ENCODE data around the gene MESP1.

The MESP1 gene

DNA sequence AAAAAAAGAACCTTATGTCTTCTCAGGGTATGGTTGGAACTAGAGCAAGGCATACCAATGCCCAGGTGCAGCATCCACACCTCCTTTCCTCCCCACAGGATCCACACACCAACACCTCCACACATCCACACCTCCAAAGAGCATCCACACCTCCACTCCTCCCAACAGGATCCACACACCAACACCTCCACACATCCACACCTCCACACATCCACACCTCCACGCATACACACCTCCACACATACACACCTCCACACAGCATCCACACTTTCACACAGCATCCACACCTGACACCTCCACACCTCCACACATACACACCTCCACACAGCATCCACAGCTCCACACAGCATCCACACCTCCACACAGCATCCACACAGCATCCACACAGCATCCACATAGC, 5.3 kb downstream of the MESP1 start:
- TF ChIP-seq, protein P1, sequence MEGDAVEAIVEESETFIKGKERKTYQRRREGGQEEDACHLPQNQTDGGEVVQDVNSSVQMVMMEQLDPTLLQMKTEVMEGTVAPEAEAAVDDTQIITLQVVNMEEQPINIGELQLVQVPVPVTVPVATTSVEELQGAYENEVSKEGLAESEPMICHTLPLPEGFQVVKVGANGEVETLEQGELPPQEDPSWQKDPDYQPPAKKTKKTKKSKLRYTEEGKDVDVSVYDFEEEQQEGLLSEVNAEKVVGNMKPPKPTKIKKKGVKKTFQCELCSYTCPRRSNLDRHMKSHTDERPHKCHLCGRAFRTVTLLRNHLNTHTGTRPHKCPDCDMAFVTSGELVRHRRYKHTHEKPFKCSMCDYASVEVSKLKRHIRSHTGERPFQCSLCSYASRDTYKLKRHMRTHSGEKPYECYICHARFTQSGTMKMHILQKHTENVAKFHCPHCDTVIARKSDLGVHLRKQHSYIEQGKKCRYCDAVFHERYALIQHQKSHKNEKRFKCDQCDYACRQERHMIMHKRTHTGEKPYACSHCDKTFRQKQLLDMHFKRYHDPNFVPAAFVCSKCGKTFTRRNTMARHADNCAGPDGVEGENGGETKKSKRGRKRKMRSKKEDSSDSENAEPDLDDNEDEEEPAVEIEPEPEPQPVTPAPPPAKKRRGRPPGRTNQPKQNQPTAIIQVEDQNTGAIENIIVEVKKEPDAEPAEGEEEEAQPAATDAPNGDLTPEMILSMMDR (conservative IDR thresholded peaks at IDR 0.05) = no peak
- H3K27ac ChIP-seq = peak overlapping the region; percentile 100

DNA sequence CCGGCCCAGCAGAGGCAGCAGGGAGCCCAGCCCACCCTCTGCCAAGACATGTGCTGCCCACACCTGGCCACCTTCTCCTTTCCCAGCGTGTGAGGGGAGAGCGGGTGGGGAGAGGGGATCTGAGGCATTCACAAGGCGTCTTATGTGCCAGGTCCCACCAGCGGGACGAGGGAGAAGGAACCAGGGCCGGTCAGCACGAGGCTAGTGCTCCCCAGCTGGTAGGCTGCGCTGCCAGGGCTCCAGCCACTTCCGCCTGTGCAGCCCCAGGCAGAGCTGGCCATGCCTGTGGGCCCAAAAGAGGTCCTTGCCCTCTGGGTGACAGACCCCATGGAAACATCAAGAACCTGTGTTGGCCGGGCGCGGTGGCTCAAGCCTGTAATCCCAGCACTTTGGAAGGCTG, 5.9 kb downstream of the MESP1 start:
- H3K27ac ChIP-seq = peak overlapping the region; percentile 100
- TF ChIP-seq, protein P1 (conservative IDR thresholded peaks at IDR 0.05) = no peak

DNA sequence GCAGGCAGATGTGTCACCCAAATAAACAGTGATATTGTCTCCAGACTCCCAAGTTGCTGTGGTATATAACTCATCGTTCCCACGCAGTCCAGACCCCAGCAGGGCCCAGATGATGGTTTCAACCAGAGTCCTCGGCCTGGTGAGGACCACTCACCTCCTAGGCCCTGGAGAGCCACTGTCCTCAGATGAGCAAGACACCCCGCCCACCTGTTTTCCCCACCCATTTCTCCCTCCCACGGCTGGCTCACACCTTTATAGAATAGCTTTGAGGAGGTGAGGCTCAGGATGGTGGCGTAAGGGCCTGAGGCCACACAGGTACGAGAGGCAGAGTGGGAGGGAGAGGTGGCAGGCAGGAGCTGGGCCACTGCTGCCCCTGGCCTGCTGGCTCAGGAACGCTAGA, 7.5 kb downstream of the MESP1 start:
- peak overlapping the region; percentile 100 for H3K27ac ChIP-seq
- TF ChIP-seq, protein P1 (conservative IDR thresholded peaks at IDR 0.05) = no peak

DNA sequence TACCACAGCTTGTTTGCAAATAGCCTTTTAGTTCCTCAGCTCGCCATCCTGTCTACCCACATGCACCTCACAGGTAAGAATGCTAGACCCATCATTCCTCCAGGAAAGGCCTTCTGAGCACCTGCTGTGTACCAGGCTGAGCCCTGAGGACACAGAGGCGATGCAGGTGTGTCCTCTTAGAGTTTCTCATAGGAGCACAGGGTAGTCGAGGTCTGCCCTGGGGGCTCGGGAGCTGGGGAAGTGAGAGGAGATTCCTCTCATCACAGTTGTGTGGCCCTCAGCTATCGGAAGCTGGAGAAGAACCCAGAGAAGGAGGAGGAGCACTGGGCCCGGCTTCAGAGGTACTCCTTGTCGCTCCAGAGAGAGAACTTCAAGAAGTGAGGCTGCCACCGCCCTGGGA, 8.0 kb downstream of the MESP1 start:
- TF ChIP-seq, protein P1 (conservative IDR thresholded peaks at IDR 0.05) = no peak
- peak overlapping the region; percentile 100 for H3K27ac ChIP-seq

DNA sequence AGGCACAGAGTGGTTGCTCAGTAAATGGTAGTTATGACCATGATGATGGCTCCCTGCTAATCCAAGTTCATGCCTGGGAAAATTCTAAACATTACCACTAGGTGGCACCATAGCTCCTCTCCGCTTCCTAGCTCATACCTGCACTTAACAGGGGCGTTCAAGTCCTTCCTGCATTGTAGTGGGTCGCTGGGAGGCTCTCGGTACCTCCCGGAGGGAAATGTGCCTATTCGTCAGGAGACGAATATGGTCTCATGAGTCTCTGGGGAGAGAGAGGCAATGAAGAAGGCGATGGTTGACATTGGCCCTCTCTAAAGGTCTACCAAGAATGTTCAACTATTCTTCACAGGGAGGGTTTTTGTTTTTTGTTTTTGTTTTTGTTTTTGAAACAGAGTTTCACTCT, 10.9 kb downstream of the MESP1 start:
- peak overlapping the region; percentile 100 for H3K27ac ChIP-seq
- TF ChIP-seq, protein P1 (conservative IDR thresholded peaks at IDR 0.05) = peak; percentile 98

DNA sequence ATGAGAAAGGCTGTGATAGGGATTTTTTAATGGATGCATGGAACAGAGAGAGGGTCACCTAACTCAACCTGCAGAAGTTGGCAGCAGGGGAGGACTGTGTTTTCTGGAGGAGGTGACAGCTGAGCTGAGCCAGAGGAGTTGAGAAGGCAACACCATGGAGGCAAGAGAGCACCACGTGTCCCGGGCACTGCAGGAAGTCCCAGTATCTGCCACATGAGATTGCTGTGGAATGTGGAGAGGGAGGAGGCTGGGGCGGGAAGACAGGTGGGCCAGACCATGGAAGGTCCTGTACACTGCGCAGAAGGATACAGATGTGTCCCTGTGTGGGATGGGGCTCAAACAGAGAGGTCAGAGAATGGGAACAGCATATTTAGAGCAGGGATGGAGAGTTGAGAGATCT, 15.3 kb downstream of the MESP1 start:
- H3K27ac ChIP-seq = no peak overlapping the region
- TF ChIP-seq, protein P1 (conservative IDR thresholded peaks at IDR 0.05) = no peak

DNA sequence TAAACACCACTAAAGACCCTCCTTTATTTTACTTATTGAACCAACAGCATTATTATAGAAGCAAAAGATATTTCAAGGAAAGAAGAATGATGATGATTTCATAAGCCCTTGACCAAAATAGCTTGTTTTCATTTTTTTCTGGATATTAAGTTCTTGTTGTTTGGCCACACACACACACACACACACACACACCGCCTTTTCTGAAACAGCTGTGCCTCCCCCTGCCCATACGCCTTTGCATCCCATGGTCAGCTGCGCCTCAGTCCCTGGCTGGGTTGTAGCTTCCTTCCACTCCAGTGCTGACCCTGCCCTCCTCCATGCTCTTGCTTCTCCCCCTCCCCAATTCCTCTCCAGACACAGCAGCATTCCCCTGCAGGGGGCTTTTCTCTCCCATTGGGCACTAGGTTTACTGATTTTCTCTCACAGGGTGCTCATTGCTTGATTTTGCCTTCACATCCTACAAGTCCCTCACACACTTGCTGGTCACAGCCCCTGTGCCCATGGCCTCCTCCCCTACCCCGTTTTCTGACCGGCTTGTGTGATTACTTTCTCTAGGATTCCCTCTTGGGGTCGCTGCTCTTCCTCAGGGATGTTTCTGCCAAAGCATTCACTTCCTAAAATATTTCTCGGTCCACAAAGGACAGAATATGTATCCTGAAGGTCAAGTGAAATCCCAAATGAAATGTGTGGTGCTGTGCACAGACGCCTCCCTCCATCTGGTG, 18.4 kb downstream of the MESP1 start:
- TF ChIP-seq, protein P1 (conservative IDR thresholded peaks at IDR 0.05) = no peak
- H3K27ac ChIP-seq = no peak overlapping the region

Measured in VCaP (cell line).